Activated T-cell treated with anti-CD3 and anti-CD28 coated beads, Interleukin-2, amount 50 U/mL, for 48 hours (primary cell): Measurements from ENCODE around the gene SPAG16.
A peak's percentile ranks its signal among the peaks of the same experiment; 100 is the strongest.

ENCODE experiments used
- DNase-seq, 2 experiments: peaks; one replicate each; pipeline ENCODE4 v3.0.0-alpha.2; 2020

The SPAG16 gene

GRCh38 chr2:214410918-214411554 lies 1126.8 kb downstream of the SPAG16 start, which contains the start of gene VWC2L:
Gene VWC2L (plus strand): TSS chr2:214411054. CDS start chr2:214414194, 3,140 bp downstream.
- DNase-seq, result peak; percentile 29 to 32

- DNase-seq, result no peak
Observed at GRCh38 chr2:214412679-214413078, 1128.4 kb downstream of the SPAG16 start.

- no peak for DNase-seq
Observed at GRCh38 chr2:214436470-214436869, 1152.2 kb downstream of the SPAG16 start.

- DNase-seq, result no peak
Observed at GRCh38 chr2:214450118-214450894, 1166.0 kb downstream of the SPAG16 start.

GRCh38 chr2:214451516-214452275 lies 1167.4 kb downstream of the SPAG16 start:
- no peak for DNase-seq
